HCT116 (cell line): ENCODE data around the gene GOLGA2. TPM values are rescaled to one million over a fixed set of nuclear protein-coding genes. Genes with fewer than 3 reads are reported as not detected.

Source experiments
- ATAC-seq: fragments of 200-7000 bp; cut with Tn5 transposase; 2 replicates; pipeline ENCODE4 v1.9.1; 2020; ENCODE audit warnings: mild to moderate bottlenecking, moderate library complexity
- BruUV-seq: library from RNA; stranded (reverse); fragments of 400-500 nt; replicated peaks from 2 replicates; lab custom pipeline; 2021; lab: Mats Ljungman, UMichigan
- CTCF ChIA-PET: fragments of 300-600 bp; sonication (Branson Sonifier 250); formaldehyde crosslinking; loops from one replicate; lab custom pipeline; 2021; ENCODE audit warnings: antibody characterized with exemption; lab: Charles Lee
- POLR2A ChIA-PET: fragments of 300-600, 350-600 bp; sonication (Branson Sonifier 250); formaldehyde crosslinking; loops from one replicate; lab custom pipeline; 2021; ENCODE audit warnings: antibody characterized with exemption; lab: Charles Lee
- RAD21 ChIA-PET, 2 experiments: fragments of 300-600 bp; sonication (Branson Sonifier 250); formaldehyde crosslinking; loops; one replicate each; lab custom pipeline; 2023; ENCODE audit warnings: low total read pairs in 2 of 2; ENCODE audit not compliant: uncharacterized antibody in 2 of 2, unreplicated experiment in 2 of 2, low non-redundant PET in 1 of 2; lab: Charles Lee
- DNase-seq: peaks from one replicate; pipeline ENCODE4 v3.0.0-alpha.2; 2010; ENCODE audit warnings: low read depth, low spot score
- H2AFZ ChIP-seq: fragments of 200-600 bp; shearing (Covaris generic), sonication (generic); 2 replicates; pipeline ENCODE4 v1.6.1; 2017; ENCODE audit warnings: low read depth, mixed run types, mixed read lengths, antibody characterized with exemption, low read length; ENCODE audit not compliant: poor library complexity, severe bottlenecking
- H3K27ac ChIP-seq: 2 replicates; pipeline ENCODE4 v1.5.1; 2012; ENCODE audit warnings: low read depth, low read length
- H3K27me3 ChIP-seq: fragments of 200-600 bp; sonication (generic); 2 replicates; pipeline ENCODE4 v1.6.1; 2016; ENCODE audit warnings: mixed run types, low read length, mixed read lengths; ENCODE audit not compliant: insufficient read depth
- H3K36me3 ChIP-seq, 2 experiments: fragments of 200-500 bp in 1 of 2; fragments of 200-600 bp in 1 of 2; sonication (Bioruptor generic) in 1 of 2; sonication (generic) in 1 of 2; 2 replicates each; pipeline versions ENCODE4 v1.5.1 to v1.6.1; 2014 to 2016; ENCODE audit warnings: low read length in 2 of 2, inconsistent platforms in 1 of 2, mixed read lengths in 1 of 2, mixed run types in 1 of 2; ENCODE audit not compliant: insufficient read depth in 2 of 2, control insufficient read depth in 1 of 2
- H3K4me1 ChIP-seq, 2 experiments: fragments of 200-600 bp in 1 of 2; sonication (generic) in 1 of 2; 2 replicates each; pipeline versions ENCODE4 v1.5.1 to v1.6.1; 2012 to 2017; ENCODE audit warnings: low read length in 2 of 2, inconsistent platforms in 1 of 2, mild to moderate bottlenecking in 1 of 2, mixed read lengths in 1 of 2, mixed run types in 1 of 2, moderate library complexity in 1 of 2; ENCODE audit not compliant: insufficient read depth in 2 of 2, control insufficient read depth in 1 of 2
- H3K4me2 ChIP-seq: fragments of 200-600 bp; sonication (generic); 2 replicates; pipeline ENCODE4 v1.6.1; 2017; ENCODE audit warnings: mixed run types, low read length, mixed read lengths
- H3K4me3 ChIP-seq, 2 experiments: fragments of 200-600 bp in 1 of 2; sonication (generic) in 1 of 2; replicated peaks in 1 of 2; 2 replicates each; pipeline ENCODE4 v1.5.1; 2011 to 2016; ENCODE audit warnings: low read length in 2 of 2, control low read depth in 1 of 2, low read depth in 1 of 2, mild to moderate bottlenecking in 1 of 2, mixed read lengths in 1 of 2, mixed run types in 1 of 2
- H3K79me2 ChIP-seq: fragments of 200-600 bp; sonication (generic); 2 replicates; pipeline ENCODE4 v1.6.1; 2017; ENCODE audit warnings: mild to moderate bottlenecking, mixed run types, low read length, moderate library complexity, mixed read lengths; ENCODE audit not compliant: insufficient read depth
- H3K9ac ChIP-seq: fragments of 200-600 bp; sonication (generic); 2 replicates; pipeline ENCODE4 v1.6.1; 2016; ENCODE audit warnings: low read length, mixed read lengths
- H3K9me2 ChIP-seq: fragments of 200-600 bp; sonication (generic), shearing (Covaris generic); 2 replicates; pipeline ENCODE4 v1.6.1; 2017; ENCODE audit warnings: mixed run types, mild to moderate bottlenecking, moderate library complexity; ENCODE audit not compliant: insufficient read depth
- H3K9me3 ChIP-seq, 2 experiments: fragments of 200-500 bp in 1 of 2; fragments of 200-600 bp in 1 of 2; sonication (Bioruptor generic) in 1 of 2; sonication (generic) in 1 of 2; 2 replicates each; pipeline ENCODE4 v1.6.1; 2014 to 2017; ENCODE audit warnings: low read length in 2 of 2, mixed read lengths in 2 of 2, inconsistent platforms in 1 of 2, low read depth in 1 of 2, mild to moderate bottlenecking in 1 of 2, mixed run types in 1 of 2, moderate library complexity in 1 of 2; ENCODE audit not compliant: control insufficient read depth in 1 of 2, insufficient read depth in 1 of 2
- H4K20me1 ChIP-seq: fragments of 200-600 bp; sonication (generic), shearing (Covaris generic); 2 replicates; pipeline ENCODE4 v1.6.1; 2017; ENCODE audit warnings: mixed run types, mild to moderate bottlenecking, moderate library complexity; ENCODE audit not compliant: insufficient read depth
- ATF3 ChIP-seq: IDR thresholded peaks from 2 replicates; pipeline ENCODE4 v1.6.1; 2012
- CBX3 ChIP-seq: IDR thresholded peaks from 2 replicates; pipeline ENCODE4 v1.6.1; 2012; ENCODE audit warnings: low read depth
- CEBPB ChIP-seq: IDR thresholded peaks from 2 replicates; pipeline ENCODE4 v1.6.1; 2012; ENCODE audit warnings: low read depth
- CTCF ChIP-seq, 3 experiments: fragments of 200-600 bp in 1 of 3; sonication (generic) in 1 of 3; IDR thresholded peaks in 2 of 3; conservative IDR thresholded peaks in 1 of 3; 2 replicates each; pipeline ENCODE4 v1.5.1; 2012 to 2017; ENCODE audit warnings: low read depth in 2 of 3, low read length in 2 of 3, antibody characterized with exemption in 1 of 3, borderline replicate concordance in 1 of 3, control low read depth in 1 of 3, mild to moderate bottlenecking in 1 of 3, mixed read lengths in 1 of 3, mixed run types in 1 of 3, moderate library complexity in 1 of 3; ENCODE audit not compliant: insufficient read depth in 1 of 3
- EGR1 ChIP-seq: IDR thresholded peaks from 2 replicates; pipeline ENCODE4 v1.6.1; 2012; ENCODE audit warnings: low read depth
- ELF1 ChIP-seq: IDR thresholded peaks from 2 replicates; pipeline ENCODE4 v1.6.1; 2012; ENCODE audit warnings: low read depth, borderline replicate concordance
- FOSL1 ChIP-seq: IDR thresholded peaks from 2 replicates; pipeline ENCODE4 v1.6.1; 2012; ENCODE audit warnings: low read depth
- JUND ChIP-seq: IDR thresholded peaks from 2 replicates; pipeline ENCODE4 v1.6.1; 2012
- POLR2A ChIP-seq: IDR thresholded peaks from 2 replicates; pipeline ENCODE4 v1.7.0; 2011; ENCODE audit warnings: borderline replicate concordance; ENCODE audit not compliant: insufficient read depth, insufficient read length; ENCODE audit errors: extremely low read depth
- POLR2AphosphoS5 ChIP-seq: IDR thresholded peaks from 2 replicates; pipeline ENCODE4 v1.6.1; 2011; ENCODE audit warnings: mild to moderate bottlenecking, low read depth, low read length, moderate library complexity
- REST ChIP-seq: IDR thresholded peaks from 2 replicates; pipeline ENCODE4 v1.6.1; 2012; ENCODE audit warnings: low read depth
- SIN3A ChIP-seq: IDR thresholded peaks from 2 replicates; pipeline ENCODE4 v1.6.1; 2012; ENCODE audit warnings: low read depth
- SRF ChIP-seq: IDR thresholded peaks from 2 replicates; pipeline ENCODE4 v1.6.1; 2012; ENCODE audit warnings: low read depth
- TCF7L2 ChIP-seq: IDR thresholded peaks from 2 replicates; pipeline ENCODE4 v1.7.0; 2011; ENCODE audit warnings: borderline replicate concordance, inconsistent platforms; ENCODE audit not compliant: insufficient read depth, insufficient read length; ENCODE audit errors: extremely low read depth
- intact Hi-C: fragments of 100-400 bp; cut with micrococcal nuclease; formaldehyde crosslinking; loops from 2 replicates; pipeline ENCODE4 v1.10.0; 2022
- total RNA-seq: library from RNA; stranded (reverse); gene quantifications from one replicate; pipeline ENCODE4 v1.2.1, GENCODE V29; 2021; ENCODE audit not compliant: unreplicated experiment

Gene GOLGA2
- total RNA-seq, 1 experiment from 2014 or later: 67.0 TPM

- H3K4me3 ChIP-seq: no peak overlapping the region
- H2AFZ ChIP-seq: no peak overlapping the region
- ATAC-seq (no peak), DNase-seq (no peak)
- POLR2A ChIA-PET: no interaction called here
- no peak overlapping the region for H3K4me2 ChIP-seq
- CTCF ChIA-PET: no interaction called here
- H3K4me1 ChIP-seq: no peaks in the 10 kb centered on the region
- no peaks in the 10 kb centered on the region for H3K9me2 ChIP-seq
- H4K20me1 ChIP-seq: no peaks in the 10 kb centered on the region
- H3K27me3 ChIP-seq: no peaks in the 10 kb centered on the region
- H3K27ac ChIP-seq: no peak overlapping the region
- H3K9ac ChIP-seq: no peak overlapping the region
- no TSS peak for BruUV-seq
- H3K36me3 ChIP-seq: no peaks in the 10 kb centered on the region
- H3K79me2 ChIP-seq: no peaks in the 10 kb centered on the region
- TF ChIP-seq JUND (no peak), EGR1 (no peak), ATF3 (no peak)
- RAD21 ChIA-PET: no interaction called here
- intact Hi-C loops: no loop called here
- H3K9me3 ChIP-seq: no peaks in the 10 kb centered on the region
Observed at GRCh38 chr9:128244091-128244836, 31.5 kb downstream of the GOLGA2 start.

GRCh38 chr9:128243215-128244018, 32.4 kb downstream of the GOLGA2 start:
- no TSS peak for BruUV-seq
- POLR2A ChIA-PET: no interaction called here
- intact Hi-C loops: no loop called here
- TF ChIP-seq EGR1 (no peak), JUND (no peak), ELF1 (no peak), TCF7L2 (no peak), SRF (no peak), POLR2AphosphoS5 (no peak), REST (no peak), SIN3A (no peak), CEBPB (no peak), CTCF (IDR thresholded peaks at IDR 0.05 in 2 of 3, conservative IDR thresholded peaks at IDR 0.05 in 1 of 3; ENCODE audit: borderline replicate concordance in 1 of 3, insufficient read depth in 1 of 3, low read depth in 2 of 3, low read length in 2 of 3) (no peak), FOSL1 (no peak), CBX3 (no peak), POLR2A (no peak)

More at GRCh38 chr9:128243215-128244018, 32.4 kb downstream of the GOLGA2 start:
- H3K9me2 ChIP-seq: no peaks in the 10 kb centered on the region
- no peak overlapping the region for H3K27ac ChIP-seq
- H3K9me3 ChIP-seq: no peaks in the 10 kb centered on the region
- no peaks in the 10 kb centered on the region for H4K20me1 ChIP-seq
- ChIA-PET RAD21 (no interaction called here), CTCF (no interaction called here)
- no peaks in the 10 kb centered on the region for H3K36me3 ChIP-seq
- DNase-seq (no peak), ATAC-seq (no peak)
- H3K9ac ChIP-seq: no peak overlapping the region
- no peak overlapping the region for H2AFZ ChIP-seq
- H3K79me2 ChIP-seq: no peaks in the 10 kb centered on the region
- no peaks in the 10 kb centered on the region for H3K27me3 ChIP-seq
- no peaks in the 10 kb centered on the region for H3K4me1 ChIP-seq
- no peak overlapping the region for H3K4me3 ChIP-seq
- H3K4me2 ChIP-seq: no peak overlapping the region
